Activated naive CD4-positive, alpha-beta T cell treated with anti-CD3 and anti-CD28 coated beads, Interleukin-2, amount 10 ng/mL, durations not matched to agents 7 days and 5 days (primary cell): Measurements from ENCODE around the gene POLDIP2.

Experiments used
- CTCF ChIA-PET: fragments of 350-600 bp; sonication (Branson Sonifier 250); formaldehyde crosslinking; loops from one replicate; lab custom pipeline; 2021; ENCODE audit warnings: antibody characterized with exemption; lab: Charles Lee
- DNase-seq: peaks from one replicate; pipeline ENCODE4 v3.0.0-alpha.2; 2020
- H3K27ac Mint-ChIP-seq: one replicate; pipeline ENCODE4 v1.8.0; 2021; ENCODE audit warnings: mild to moderate bottlenecking, moderate library complexity, mixed read lengths
- H3K27me3 Mint-ChIP-seq: one replicate; pipeline ENCODE4 v1.8.0; 2021; ENCODE audit warnings: mild to moderate bottlenecking, mixed read lengths
- H3K36me3 Mint-ChIP-seq: one replicate; pipeline ENCODE4 v1.8.0; 2021; ENCODE audit warnings: mixed read lengths
- H3K4me1 Mint-ChIP-seq: one replicate; pipeline ENCODE4 v1.8.0; 2021; ENCODE audit warnings: mixed read lengths
- H3K4me3 Mint-ChIP-seq: one replicate; pipeline ENCODE4 v1.8.0; 2021; ENCODE audit warnings: mild to moderate bottlenecking, moderate library complexity, mixed read lengths
- H3K9me3 Mint-ChIP-seq: one replicate; pipeline ENCODE4 v1.8.0; 2021; ENCODE audit warnings: mixed read lengths

The POLDIP2 gene, protein sequence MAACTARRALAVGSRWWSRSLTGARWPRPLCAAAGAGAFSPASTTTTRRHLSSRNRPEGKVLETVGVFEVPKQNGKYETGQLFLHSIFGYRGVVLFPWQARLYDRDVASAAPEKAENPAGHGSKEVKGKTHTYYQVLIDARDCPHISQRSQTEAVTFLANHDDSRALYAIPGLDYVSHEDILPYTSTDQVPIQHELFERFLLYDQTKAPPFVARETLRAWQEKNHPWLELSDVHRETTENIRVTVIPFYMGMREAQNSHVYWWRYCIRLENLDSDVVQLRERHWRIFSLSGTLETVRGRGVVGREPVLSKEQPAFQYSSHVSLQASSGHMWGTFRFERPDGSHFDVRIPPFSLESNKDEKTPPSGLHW

DNA sequence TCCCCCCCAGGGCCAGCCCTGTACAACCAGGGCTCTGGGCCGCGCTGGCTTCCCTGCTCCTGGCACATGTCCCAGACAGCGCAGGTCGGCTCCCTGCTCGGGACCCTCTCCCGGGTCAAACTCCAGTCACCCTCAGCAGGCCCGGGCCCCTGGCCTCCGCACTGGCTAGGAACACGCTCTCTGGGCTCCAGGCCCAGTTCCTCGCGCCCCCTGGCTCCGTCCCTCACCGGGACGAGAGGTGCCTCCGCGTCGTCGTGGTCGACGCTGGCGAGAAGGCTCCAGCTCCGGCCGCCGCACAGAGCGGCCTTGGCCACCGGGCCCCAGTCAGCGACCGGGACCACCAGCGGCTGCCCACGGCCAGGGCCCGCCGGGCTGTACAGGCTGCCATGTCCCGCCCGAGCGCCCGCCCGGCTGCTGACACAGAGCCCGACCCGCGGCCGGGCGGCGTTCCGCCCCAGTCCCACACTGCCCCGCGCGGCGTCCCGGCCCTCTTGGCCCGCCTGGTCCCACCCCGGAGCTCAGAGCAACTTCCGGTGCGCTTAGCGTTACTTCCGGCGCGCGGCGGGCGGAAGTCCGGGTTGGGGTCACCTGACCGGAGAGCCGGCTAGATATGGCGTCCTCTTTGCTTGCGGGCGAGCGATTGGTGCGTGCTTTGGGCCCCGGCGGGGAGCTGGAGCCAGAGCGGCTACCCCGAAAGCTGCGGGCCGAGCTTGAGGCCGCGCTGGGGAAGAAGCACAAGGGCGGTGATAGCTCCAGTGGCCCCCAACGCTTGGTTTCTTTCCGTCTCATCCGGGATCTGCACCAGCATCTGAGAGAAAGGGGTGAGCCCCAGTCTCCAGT, at the start of gene POLDIP2:
POLDIP2 (minus strand) TSS at position 467 of the 840 bp plus-strand sequence; CDS start at position 388, 79 bp downstream.
- peak; percentile 97 for DNase-seq
- Mint-ChIP-seq H3K9me3 (no peaks in the 10 kb centered on the region), H3K4me3 (peak within 1 kb of the TSS; percentile 93), H3K27ac (peak within 1 kb of the TSS; percentile 91), H3K4me1 (peaks cover 37% of the 10 kb centered on the region), H3K36me3 (peaks cover 25% of the 10 kb centered on the region), H3K27me3 (no peaks in the 10 kb centered on the region)
- CTCF ChIA-PET: interaction anchor here (0.7 to 2.8 kb wide), 4 partner anchors 10 to 59 kb away, joined by 3 to 10 read pairs (median 6); partner anchors contain the start of genes IFT20 and TNFAIP1

DNA sequence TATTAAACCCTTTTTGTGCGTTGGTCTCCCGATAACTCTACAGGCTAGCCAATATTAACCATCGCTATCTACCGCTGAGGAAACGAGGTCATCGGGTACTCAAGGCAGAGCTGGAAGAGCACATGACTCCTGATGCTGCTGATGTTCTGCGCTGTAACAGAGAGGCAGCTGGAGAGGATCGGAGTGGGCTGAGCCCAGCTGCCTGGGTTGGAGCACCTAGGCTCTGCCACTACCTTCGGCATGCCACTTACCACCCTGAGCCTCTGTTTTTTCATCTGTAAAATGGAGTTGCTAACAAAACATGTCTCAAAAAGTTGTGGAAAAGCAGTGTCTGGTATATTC, 49.1 kb upstream of the POLDIP2 start:
- H3K4me1 Mint-ChIP-seq: peaks cover 12% of the 10 kb centered on the region
- no peak overlapping the region for H3K27ac Mint-ChIP-seq
- peaks cover 42% of the 10 kb centered on the region for H3K27me3 Mint-ChIP-seq
- no peaks in the 10 kb centered on the region for H3K36me3 Mint-ChIP-seq
- CTCF ChIA-PET: interaction anchor here (2.3 kb wide), 1 partner anchor 11 kb away, joined by 6 read pairs; no protein-coding TSS in a partner anchor
- no peaks in the 10 kb centered on the region for H3K9me3 Mint-ChIP-seq
- no peak for DNase-seq
- H3K4me3 Mint-ChIP-seq: peak overlapping the region; percentile 62

DNA sequence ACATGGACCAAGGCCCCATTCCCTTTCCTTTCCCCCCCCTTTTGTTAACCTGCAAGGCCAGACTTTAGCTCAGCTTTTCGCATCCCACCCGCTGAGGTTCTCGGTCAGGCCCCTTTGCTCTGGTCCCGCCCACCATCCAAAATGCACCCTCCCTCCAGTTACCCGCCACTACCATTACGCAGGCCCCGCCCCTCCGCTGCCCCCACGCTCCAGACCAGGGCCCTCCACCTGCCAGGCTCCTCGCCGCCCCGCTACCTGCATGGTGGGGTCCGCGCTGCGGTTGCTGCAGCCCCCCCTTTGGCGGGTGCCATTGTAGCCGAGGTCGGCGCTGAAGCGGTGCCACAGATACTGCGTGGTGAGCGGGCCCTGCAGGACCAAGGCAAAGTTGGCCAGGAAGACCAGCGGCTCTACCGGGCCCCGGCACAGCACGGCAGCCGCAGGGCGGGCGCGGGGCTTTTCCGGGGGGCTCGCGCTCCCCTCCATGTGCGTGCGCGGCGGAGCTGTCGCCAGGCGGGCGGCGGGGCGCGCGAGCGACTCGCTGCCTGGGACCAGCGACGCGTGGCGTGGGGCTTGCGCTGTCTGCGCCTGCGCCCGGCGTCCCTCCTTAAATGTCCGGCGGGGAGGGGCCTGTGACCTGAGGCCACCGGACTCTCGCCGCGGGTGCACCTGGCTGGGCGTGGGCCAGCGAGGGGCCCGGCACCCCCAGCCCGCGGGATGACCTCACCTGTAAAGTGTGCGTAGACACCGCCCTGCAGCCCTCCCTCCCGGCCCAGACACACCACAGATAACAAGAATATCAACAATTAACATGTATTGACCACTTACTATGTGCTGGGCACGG, 48.5 kb upstream of the POLDIP2 start, which contains the start of gene SLC46A1:
SLC46A1 (minus strand) TSS at position 581 of the 841 bp plus-strand sequence; CDS start at position 483, 98 bp downstream.
- Mint-ChIP-seq H3K9me3 (no peaks in the 10 kb centered on the region), H3K27ac (no peak within 1 kb of the TSS), H3K4me3 (peak within 1 kb of the TSS; percentile 73), H3K27me3 (peaks cover 42% of the 10 kb centered on the region), H3K36me3 (no peaks in the 10 kb centered on the region), H3K4me1 (peaks cover 12% of the 10 kb centered on the region)
- peak; percentile 59 for DNase-seq
- CTCF ChIA-PET: interaction anchor here (2.3 kb wide), 1 partner anchor 11 kb away, joined by 6 read pairs; no protein-coding TSS in a partner anchor

DNA sequence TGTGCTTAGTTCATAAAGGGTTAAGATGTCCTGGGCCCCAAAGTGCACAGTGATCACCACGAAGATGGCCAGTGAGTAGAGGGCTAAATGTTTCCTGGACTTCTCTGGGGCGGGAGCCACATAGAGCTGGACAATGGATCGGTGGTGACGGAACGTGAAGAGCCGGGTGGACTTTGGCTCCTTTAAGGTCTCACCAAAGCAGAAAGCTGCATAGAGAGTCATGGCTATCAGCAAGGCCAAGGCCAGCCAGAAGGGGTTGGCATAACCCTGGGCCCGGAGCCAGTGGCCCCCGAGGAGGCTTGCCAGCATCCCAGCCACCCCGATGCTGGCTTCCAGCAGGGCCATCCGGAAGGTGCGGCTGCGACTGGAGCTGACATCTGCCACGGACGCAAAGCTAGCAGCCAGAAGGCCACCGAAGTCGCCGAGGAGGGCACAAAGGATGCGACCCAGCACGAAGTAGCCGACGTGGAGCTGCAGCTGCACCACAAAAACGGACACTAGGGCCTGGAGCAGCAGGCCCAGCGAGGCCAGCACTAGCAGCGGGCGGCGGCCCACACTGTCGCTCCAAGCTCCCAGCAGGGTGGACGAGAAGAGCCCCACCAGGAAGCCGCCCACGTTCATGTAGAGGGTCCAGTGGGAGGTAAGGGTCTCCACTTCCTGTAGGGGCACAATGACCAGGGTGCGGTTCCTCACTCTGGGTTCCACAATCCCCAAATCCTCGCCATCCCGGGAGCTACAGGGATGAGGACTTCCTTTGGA, 47.7 kb upstream of the POLDIP2 start:
- Mint-ChIP-seq H3K36me3 (no peaks in the 10 kb centered on the region), H3K27ac (no peak overlapping the region), H3K27me3 (peaks cover 42% of the 10 kb centered on the region), H3K4me1 (peaks cover 12% of the 10 kb centered on the region), H3K9me3 (no peaks in the 10 kb centered on the region), H3K4me3 (peak overlapping the region; percentile 73)
- no peak for DNase-seq
- CTCF ChIA-PET: interaction anchor here (1.6 to 2.3 kb wide), 3 partner anchors 10 to 172 kb away, joined by 3 to 6 read pairs (median 4); no protein-coding TSS in a partner anchor

DNA sequence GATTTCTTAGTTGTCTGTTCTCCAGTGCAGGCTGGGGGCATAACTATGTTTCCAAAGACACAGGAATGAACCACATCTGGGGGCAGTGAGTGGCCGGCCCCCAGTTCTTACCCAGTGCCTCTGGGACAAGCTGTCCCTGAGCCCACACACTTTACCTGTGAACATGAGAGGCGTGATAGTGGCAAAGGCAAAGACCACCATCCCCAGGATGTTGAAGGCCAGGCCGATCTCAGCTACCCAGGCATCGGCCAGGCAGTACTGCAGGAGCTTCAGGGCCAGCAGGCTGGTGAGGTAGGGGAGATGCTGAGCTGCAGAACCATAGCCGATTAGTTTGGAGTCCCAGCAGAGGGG, 47.1 kb upstream of the POLDIP2 start:
- H3K9me3 Mint-ChIP-seq: no peaks in the 10 kb centered on the region
- no peak overlapping the region for H3K4me3 Mint-ChIP-seq
- H3K36me3 Mint-ChIP-seq: no peaks in the 10 kb centered on the region
- H3K4me1 Mint-ChIP-seq: peaks cover 12% of the 10 kb centered on the region
- no peak for DNase-seq
- H3K27ac Mint-ChIP-seq: no peak overlapping the region
- CTCF ChIA-PET: interaction anchor here (0.7 to 2.3 kb wide), 4 partner anchors 11 to 171 kb away, joined by 3 to 6 read pairs (median 4); no protein-coding TSS in a partner anchor
- H3K27me3 Mint-ChIP-seq: peaks cover 42% of the 10 kb centered on the region

DNA sequence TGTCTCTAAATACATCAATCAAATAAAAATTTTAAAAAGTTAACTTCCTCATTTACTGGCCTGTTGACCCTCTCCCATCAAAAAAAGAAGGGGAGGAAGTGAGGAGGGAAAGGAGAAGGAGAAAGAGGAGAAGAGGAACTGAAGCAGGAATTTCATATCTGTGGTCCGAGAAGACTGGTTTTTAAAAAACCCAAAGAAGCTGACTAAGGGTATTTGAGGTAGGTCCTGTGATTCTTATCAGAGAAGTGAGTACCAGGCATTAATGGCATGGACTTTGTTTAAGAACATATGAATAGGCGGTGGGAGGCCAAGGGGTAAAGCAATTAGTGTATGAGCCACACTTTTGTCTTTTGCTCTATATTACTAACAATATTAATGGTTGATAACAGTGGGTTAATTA, 46.7 kb upstream of the POLDIP2 start:
- CTCF ChIA-PET: interaction anchor here (0.7 to 1.6 kb wide), 3 partner anchors 11 to 171 kb away, joined by 3 to 4 read pairs (median 4); no protein-coding TSS in a partner anchor
- H3K4me1 Mint-ChIP-seq: peaks cover 12% of the 10 kb centered on the region
- H3K36me3 Mint-ChIP-seq: no peaks in the 10 kb centered on the region
- no peaks in the 10 kb centered on the region for H3K9me3 Mint-ChIP-seq
- no peak overlapping the region for H3K27ac Mint-ChIP-seq
- H3K27me3 Mint-ChIP-seq: peaks cover 40% of the 10 kb centered on the region
- no peak for DNase-seq
- no peak overlapping the region for H3K4me3 Mint-ChIP-seq

DNA sequence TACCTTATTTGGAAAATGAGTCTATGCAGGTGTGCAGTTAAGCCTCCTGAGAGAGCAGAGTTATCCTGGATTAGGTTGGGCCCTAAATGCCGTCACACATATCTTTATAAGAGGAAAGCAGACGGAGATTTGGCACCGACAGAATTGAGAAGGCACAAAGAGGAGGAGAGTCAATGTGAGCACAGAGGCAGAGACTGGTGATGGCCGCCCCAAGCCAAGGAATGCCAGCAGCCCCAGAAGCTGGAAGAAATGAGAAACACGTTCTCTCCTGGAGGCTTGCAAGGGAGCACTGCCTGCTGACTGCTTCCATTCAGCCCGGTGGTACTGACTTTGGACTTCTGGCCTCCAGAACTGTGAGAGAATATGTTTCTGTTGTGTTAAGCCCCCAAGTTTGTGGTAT, 45.5 kb upstream of the POLDIP2 start:
- Mint-ChIP-seq H3K9me3 (no peaks in the 10 kb centered on the region), H3K4me3 (no peak overlapping the region), H3K4me1 (peaks cover 12% of the 10 kb centered on the region), H3K27me3 (peaks cover 30% of the 10 kb centered on the region), H3K27ac (no peak overlapping the region), H3K36me3 (no peaks in the 10 kb centered on the region)
- CTCF ChIA-PET: interaction anchor here (0.9 kb wide), 1 partner anchor 19 kb away, joined by 3 read pairs; no protein-coding TSS in a partner anchor
- DNase-seq: no peak

DNA sequence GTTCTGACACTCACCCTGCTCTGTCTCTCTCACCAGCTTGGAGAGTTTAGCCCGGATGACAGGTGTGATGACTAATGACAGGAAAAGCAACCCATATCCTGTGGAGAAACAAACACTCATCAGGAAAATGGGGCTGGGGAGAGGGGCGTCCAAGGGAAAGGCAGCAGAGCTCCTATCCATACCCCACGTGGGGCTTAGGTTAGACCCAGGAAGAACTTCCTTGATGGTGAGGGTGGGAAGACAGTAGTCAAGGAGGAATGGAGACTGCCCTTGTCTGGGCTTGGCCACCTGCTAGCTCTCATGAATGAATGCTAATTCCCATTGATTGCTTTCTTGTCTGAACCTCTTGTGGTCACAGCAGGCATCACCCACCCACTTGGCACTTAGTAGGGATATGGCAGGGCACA, 44.9 kb upstream of the POLDIP2 start:
- Mint-ChIP-seq H3K4me3 (no peak overlapping the region), H3K9me3 (no peaks in the 10 kb centered on the region), H3K4me1 (peaks cover 12% of the 10 kb centered on the region), H3K36me3 (no peaks in the 10 kb centered on the region), H3K27me3 (peaks cover 24% of the 10 kb centered on the region), H3K27ac (no peak overlapping the region)
- no peak for DNase-seq
- CTCF ChIA-PET: interaction anchor here (0.9 to 1.2 kb wide), 2 partner anchors 14 to 19 kb away, joined by 3 to 6 read pairs; no protein-coding TSS in a partner anchor

DNA sequence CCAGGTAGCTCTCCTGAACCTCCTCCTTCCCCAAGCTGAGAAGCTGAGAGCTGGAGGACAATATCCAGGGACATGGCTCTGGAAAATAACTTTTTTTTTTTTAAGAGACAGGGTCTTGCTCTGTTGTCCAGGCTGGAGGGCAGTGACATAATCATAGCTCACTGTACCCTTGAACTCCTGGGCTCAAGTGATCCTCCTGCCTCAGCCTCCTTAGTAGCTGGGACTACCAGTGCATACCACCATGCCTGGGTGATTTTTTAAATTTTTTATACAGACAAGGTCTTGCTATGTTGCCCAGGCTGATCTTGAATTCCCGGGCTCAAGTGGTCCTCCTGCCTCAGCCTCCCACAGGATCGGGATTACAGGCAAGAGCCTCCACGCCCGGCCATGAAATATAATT, 42.5 kb upstream of the POLDIP2 start:
- Mint-ChIP-seq H3K27me3 (peaks cover 6% of the 10 kb centered on the region), H3K4me3 (no peak overlapping the region), H3K27ac (no peak overlapping the region), H3K4me1 (peaks cover 4% of the 10 kb centered on the region), H3K9me3 (no peaks in the 10 kb centered on the region), H3K36me3 (peaks cover 3% of the 10 kb centered on the region)
- CTCF ChIA-PET: interaction anchor here (2.0 kb wide), 1 partner anchor 16 kb away, joined by 5 read pairs; no protein-coding TSS in a partner anchor
- no peak for DNase-seq

DNA sequence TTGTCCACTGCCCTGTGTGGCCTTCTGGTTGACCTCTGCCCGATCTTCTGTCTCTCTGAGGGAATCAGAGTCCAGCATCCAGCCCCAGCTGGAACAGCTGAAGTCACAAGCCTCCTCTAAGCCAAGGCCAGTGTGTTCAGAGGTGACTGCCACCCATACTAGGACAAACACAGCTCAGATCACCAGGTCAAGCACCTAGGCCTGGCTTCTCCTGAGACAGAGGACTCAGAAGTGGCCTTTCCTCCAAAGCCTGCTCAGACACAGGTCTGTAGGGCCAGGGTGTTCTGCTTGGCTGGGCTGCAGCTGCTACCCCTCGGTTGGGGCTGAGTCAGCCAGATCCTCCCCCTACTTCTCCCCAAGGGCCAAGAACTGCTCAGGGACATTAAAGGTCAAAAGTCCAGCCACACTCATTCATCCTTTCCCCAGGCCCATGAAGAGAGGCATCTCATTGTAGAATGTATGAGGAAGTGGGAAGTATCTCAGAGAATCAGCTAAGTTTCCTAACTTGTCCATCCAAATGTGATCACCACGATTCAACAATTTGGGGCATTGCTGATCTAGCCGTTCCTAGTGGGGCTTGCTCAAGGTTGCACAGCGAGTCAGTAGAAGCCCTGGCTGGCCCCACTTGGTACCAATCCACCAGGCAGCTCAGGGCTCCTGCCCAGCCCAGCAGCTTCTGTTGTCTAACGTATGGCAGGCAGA, 41.1 kb upstream of the POLDIP2 start:
- Mint-ChIP-seq H3K27ac (no peak overlapping the region), H3K9me3 (no peaks in the 10 kb centered on the region), H3K4me3 (no peak overlapping the region), H3K4me1 (peaks cover 4% of the 10 kb centered on the region), H3K36me3 (peaks cover 8% of the 10 kb centered on the region), H3K27me3 (no peaks in the 10 kb centered on the region)
- no peak for DNase-seq
- CTCF ChIA-PET: interaction anchor here (1.2 to 2.0 kb wide), 2 partner anchors 18 to 96 kb away, joined by 3 to 5 read pairs; no protein-coding TSS in a partner anchor

DNA sequence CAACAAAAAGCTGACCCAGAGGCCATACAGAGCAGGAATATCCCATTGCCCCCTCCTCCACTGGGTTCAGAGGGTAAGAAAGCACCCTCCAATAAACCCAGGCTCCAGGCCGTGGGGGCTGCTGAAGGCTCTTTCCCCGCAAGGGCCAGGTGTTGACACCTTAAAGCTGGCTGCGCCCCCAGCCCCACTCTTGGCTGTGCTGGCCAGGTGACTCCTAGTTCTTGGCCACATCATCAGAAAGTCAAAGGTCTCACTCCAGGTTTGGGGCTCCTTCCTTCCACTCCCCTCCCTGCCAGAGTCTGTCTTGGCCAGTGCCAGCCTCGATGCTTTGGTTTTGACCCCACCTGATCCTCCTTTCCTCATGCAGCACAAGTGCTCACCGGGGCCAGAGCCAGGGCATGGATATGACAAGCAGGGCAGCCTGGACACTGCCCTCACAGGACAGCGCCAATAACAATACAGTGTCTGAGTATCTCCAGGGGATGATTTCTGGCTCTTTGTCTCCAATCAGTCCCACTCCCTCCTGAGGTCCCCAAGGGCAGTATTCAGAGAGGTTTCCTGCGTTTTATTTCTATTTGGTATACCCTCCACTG, 40.5 kb upstream of the POLDIP2 start:
- H3K27ac Mint-ChIP-seq: peak overlapping the region; percentile 61
- H3K27me3 Mint-ChIP-seq: no peaks in the 10 kb centered on the region
- peaks cover 8% of the 10 kb centered on the region for H3K36me3 Mint-ChIP-seq
- no peak overlapping the region for H3K4me3 Mint-ChIP-seq
- peaks cover 4% of the 10 kb centered on the region for H3K4me1 Mint-ChIP-seq
- H3K9me3 Mint-ChIP-seq: no peaks in the 10 kb centered on the region
- CTCF ChIA-PET: interaction anchor here (1.2 to 2.0 kb wide), 2 partner anchors 18 to 97 kb away, joined by 3 to 5 read pairs; no protein-coding TSS in a partner anchor
- DNase-seq: no peak

DNA sequence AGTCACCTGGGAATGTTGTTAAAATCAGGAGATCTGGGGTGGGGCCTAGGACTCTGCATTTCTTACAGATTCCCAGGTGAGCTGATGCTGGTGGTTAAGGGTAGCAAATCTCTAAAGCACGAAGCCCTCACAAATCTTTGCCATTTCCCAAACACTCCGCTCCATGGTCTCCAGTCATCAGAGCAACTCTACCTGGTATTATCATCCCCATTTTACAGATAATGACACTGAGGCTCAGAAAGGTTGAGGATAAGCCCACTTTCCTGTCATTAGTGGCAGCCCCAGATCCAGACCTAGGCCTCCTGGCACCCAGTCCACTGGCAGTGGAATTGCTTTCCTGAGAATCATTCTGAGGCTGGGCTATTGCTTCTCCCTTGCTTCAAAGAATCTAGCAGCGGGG, 39.9 kb upstream of the POLDIP2 start:
- Mint-ChIP-seq H3K4me1 (peaks cover 4% of the 10 kb centered on the region), H3K27ac (no peak overlapping the region), H3K36me3 (peaks cover 8% of the 10 kb centered on the region), H3K9me3 (no peaks in the 10 kb centered on the region), H3K27me3 (no peaks in the 10 kb centered on the region), H3K4me3 (no peak overlapping the region)
- DNase-seq: no peak
- CTCF ChIA-PET: interaction anchor here (1.2 kb wide), 1 partner anchor 10 kb away, joined by 3 read pairs; no protein-coding TSS in a partner anchor
